SIG-M5 (cell line): ENCODE measurements around the gene POLRMT.
"Not testable (repeated sequence)": the region's sequence is repeated elsewhere in the genome, so short reads cannot be mapped to it uniquely, and the experiment has no call there.

Experiments
- DNase-seq: peaks from one replicate; lab custom pipeline; 2025; lab: John Stamatoyannopoulos, UW

The POLRMT gene

DNA sequence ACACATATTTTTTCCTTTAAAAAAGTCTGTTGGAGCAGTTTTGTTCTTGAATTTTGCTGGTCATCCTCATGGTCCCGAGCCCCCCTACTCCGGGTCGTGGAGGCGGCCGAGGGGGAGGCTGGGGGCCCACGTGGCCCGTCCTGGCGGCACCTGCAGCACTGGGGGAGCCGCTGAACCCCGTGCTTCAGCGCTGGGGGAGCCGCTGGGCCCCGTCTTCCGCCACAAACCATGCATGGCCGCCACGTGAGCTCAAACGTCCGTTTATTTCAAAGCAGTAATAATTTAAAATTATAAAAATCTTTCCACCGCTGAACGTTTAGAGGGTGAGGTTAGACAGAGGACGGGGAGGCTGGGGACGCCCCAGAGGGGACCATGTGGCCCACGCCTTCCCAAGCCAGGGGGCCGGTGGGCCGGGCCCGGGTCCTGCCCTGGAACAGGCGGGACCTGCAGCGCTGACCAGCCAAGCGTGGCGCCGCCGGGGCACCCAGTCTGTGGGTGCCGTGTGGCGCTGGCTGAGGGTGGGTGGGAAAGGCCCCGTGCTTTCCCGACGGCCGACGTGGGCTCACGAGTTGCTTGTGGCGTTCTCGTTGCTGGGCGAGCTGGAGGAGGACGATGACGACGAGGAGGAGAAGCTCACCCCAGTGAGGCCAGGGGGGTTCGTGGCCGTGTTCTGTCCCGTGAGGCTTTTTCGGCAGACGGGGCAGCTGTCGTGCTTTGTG, 14.4 kb upstream of the POLRMT start:
- DNase-seq = no peak

DNA sequence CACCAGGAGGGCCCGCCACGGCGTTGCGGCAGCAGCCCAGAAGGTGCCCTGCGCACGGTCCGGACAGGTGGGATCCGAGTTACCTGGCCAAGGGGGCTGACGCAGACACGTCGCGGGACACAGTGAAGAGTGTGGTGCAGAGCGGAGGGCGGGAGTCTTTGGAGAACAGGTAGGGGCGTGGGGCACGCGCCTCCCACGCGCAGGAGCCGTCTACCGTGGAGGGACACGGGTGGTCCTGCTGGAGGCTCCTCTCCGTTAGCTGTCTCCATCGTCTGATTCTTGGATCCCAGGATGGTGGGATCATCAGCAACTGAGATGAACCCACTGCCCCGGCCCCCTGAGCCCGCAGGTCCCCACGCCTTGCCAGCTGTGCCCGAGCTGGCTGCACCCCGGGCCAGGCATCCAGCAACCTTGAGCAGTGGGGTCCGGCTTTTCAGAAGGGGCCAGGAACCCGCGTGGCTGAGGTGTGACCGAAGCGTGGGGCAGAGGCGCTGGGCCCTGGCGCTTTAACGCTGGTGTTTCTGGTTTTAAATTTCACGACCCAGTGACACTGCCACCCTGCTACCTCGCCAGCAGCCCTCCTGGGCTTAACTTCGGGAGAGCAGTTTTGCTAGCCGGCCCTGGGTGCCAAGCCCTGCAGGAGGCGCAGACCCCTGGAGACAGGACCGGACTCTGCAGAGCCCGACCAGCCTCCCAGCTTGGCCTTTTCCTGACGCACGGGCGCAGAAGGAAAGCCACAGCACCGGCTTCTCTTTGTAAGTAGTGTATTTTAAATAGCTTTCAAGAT, 13.6 kb upstream of the POLRMT start:
- no peak for DNase-seq

DNA sequence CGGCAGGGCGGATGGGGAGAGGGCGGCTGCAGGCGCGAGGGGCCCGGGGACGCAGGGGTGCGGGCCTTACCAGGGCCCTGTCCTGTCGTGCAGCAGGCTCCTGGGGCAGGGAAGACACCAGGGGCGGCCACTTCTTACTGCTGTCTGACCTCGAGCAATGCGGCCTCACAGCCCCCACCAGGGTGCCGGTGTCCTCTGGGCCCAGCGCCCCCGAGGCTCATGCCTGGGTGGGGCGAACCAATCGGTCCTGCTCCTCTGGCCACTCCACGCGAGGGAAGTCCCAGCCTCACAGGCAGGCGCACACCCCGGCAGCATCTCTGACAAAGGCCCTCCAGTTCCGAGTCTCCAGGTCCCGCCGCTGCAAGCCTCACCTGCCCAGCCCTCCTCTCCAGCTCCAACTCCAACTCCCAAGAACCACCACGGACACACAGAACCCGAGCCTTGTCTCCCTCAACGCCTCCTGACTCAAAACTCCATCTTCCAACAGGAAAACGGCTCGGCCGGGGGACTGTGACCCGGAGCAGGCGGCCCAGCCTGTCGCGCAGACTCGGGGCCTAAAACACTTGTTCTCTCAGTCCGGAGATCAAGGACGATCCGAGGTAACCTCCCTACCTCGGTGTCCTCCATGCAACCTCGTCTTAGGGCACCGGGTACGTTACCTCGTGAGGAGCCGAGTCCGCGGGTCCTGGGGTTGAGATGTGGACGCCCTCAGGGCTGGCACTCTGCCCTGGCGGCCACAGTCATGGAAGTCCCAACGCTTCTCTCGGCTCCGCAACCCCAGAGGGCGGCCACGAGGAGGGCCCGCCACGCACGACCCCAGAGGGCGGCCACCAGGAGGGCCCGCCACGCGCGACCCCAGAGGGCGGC, 12.8 kb upstream of the POLRMT start:
- DNase-seq = no peak

DNA sequence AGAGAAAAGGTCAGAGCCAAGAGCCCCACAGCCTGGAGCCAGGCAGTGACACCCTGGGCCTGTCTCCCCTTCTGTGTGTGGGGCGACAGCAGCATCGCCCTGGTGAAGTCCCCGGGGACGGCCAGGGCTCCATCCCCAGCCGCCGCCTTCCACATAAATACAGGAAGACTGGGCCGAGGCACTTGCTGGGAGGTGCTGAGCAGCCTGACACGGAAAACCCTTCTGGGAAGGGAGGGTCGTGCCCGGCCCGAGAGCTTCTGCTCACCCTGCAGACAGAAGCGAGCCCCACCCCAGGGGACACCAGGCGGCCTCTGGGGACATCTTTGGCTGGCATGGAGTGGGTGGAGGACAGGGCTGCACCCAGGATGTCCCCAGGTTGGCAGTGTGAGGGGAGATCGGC, 11.5 kb upstream of the POLRMT start:
- DNase-seq = no peak

DNA sequence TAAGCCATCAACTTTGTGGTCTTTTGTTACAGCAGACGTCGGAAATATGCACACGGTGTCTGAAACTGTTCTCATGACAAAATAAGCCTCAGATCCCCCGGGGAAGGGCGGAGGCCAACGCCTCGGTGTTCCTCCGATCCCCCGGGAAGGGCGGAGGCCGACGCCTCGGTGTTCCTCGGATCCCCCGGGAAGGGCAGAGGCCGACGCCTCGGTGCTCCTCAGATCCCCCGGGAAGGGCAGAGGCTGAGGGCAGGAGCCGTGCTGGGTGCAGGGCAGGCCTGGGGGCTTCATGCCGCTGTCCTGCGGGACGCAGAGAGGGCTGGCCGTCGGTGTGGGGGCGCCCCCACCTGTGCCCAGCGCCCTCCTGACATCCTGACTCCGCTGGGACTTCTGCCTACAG, 11.0 kb upstream of the POLRMT start:
- no peak for DNase-seq

DNA sequence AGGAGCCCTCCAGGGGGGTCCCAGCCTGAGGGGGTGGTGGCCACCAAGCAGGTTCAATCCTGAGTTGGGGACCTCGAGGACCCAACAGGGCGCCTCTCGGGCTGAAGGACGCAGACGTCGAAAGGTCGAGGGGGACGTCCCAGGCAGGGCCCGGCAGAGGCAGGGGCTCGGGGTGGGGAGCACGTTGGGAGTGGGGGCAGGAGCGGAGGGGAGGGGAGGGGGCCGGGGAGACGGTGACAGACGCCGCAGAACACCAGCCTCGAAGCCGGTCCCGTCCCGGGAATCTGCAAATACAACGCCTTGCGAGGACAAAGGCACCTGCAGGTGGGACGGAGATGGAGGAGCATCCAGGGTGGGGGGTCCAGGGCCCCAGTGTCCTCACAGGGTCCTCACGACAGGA, 10.4 kb upstream of the POLRMT start:
- no peak for DNase-seq

DNA sequence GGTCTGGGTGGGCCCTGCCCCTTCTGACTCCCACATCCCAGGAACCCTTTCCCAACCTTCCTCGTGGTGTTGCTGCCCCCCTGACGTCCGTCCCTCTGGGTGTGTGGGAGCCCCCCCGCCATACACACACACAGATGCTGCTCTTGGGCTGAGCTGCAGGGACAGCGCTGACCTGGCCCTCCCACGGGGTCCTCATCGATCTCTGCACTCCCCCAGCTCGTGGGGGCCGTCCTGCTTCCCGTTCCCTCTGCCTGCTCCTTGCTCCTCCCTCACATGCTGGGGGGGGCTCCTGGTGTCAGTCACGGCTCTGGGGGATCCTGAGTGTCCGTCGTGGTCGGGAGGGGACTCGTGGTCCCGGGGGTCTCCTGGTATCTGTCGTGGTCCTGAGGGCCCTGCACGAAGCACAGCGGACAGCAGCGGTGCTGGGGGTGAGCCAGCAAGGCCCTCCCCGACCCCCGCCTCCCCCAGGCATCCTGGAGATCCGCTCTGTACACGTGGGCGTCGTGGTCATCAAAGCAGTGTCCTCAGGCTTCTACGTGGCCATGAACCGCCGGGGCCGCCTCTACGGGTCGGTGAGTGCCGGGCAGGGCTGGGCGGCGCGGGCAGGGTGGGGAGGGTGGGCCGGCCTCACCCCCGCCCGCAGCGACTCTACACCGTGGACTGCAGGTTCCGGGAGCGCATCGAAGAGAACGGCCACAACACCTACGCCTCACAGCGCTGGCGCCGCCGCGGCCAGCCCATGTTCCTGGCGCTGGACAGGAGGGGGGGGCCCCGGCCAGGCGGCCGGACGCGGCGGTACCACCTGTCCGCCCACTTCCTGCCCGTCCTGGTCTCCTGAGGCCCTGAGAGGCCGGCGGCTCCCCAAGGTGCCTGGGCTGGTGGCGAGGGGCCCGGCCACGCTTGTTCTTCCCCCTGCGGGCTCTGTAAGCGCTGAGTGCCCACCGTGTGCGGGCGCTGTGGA, 9.7 kb upstream of the POLRMT start:
- no peak for DNase-seq

DNA sequence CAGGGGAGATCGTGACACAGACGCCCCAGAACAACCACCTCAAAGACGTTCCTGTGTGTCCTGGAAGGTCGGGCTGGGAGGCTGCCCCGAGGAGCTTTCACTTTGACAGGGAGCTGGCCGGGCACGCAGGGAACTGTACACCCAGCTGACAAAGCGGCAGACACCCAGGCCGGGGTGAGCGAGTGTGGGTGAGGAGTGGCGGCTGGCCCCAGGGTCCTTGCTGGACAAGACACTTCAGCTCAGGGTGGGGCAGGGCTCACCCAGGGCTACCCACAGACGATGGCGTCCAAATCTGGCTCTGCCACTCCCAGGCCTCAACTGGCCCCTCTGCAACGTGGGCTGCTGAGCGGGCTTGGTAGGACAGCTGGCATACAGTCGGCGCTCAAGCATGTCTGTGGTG, 8.4 kb upstream of the POLRMT start:
- no peak for DNase-seq

DNA sequence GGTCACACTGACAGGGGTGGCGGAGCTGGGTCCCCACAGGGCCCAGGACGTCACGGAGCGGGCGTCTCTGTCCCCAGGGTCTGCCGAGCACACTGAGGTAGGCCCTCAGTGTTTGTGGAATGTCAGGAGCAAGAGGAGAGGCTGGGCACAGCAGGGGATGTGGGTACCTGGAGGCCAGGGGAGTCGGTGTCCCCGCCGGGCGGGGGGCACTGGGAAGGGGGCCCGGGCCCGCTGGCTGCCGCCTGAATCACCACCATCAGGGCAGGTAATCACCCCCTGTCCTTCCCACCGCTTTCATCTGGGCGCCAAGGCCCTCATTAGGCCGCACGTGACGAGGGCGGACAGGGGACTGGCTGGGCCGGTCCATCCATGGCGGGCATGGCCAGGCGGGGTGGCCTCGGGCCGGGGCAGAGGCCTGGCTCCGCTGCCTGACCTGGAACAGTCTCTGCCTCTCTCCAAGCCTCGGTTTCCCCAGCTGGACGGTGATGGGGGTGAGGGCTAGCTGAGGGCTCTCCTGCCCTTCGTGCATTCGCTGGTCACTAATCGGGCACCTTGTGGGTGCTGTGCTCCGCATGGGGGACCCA, 7.4 kb upstream of the POLRMT start:
- no peak for DNase-seq

DNA sequence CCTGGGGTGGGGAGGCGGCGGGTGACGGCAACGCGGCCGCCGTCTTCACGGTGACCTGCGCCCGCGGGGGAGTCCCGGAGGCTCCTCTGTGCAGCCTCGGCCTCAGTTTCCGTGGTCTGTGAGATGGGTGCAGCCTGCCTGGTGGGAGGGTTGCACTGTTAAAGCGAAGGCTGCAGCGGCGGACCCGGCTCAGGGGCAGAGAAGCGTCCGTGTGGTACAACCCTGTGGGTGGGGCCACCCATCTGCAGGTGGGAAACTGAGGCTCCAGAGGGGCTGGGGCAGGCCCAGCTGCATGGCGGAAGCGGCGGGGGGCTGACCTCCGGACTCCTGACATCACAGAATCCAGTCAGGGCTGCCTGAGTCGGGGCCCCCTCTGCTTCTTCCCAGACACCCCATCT, 6.8 kb upstream of the POLRMT start:
- no peak for DNase-seq

DNA sequence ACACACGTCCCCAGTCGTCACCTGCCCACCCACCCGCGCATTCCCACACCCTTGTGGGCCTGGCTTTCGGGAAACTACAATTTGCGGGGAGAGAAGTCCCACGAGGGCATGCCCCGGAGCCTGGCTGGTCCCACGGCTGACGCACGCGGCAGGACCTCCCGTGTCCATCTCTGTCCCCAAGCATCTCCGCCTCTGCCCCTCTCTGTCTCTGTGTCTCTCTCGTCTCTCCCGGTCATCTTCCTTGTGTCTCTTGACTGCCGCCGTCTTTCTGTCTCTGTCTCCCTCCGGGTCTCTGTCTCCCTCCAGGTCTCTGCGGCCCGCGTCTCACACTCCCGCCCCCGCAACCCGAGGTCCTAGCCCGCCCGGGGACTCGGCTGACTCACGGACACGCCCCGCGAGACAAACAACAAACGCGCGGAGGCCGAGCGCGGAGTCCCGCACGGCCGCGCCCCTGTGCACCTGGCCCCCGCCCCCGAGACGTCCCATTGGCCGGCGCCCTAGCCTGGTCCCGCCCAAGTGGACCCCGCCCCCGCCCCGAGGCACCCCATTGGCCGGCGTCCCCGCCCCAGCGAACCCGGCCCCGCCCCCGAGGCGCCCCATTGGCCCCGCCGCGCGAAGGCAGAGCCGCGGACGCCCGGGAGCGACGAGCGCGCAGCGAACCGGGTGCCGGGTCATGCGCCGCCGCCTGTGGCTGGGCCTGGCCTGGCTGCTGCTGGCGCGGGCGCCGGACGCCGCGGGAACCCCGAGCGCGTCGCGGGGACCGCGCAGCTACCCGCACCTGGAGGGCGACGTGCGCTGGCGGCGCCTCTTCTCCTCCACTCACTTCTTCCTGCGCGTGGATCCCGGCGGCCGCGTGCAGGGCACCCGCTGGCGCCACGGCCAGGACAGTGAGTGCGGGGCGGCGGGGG, 6.2 kb upstream of the POLRMT start, which contains the start of gene FGF22:
Gene FGF22 (plus strand): TSS at position 627 of the 908 bp plus-strand sequence. CDS start 47 bp downstream, at position 674.
- no peak for DNase-seq

DNA sequence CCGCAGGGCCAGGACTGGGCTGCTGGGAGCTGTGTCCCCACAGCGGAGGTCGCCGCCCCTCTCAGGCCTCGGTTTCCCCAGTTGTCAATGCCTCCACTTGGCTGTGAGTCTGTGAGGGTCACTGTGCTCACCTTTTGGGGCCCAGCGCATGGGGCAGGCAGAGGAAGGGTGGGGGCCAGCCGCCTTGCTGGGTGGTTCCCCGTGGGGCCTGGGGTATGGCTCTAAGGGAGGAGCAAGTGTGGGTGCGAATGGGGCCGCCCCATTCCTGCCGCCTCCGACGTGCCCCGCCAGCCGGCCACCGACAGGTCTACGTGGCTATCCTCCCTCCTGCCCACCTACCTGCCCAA, 5.5 kb upstream of the POLRMT start:
- no peak for DNase-seq

DNA sequence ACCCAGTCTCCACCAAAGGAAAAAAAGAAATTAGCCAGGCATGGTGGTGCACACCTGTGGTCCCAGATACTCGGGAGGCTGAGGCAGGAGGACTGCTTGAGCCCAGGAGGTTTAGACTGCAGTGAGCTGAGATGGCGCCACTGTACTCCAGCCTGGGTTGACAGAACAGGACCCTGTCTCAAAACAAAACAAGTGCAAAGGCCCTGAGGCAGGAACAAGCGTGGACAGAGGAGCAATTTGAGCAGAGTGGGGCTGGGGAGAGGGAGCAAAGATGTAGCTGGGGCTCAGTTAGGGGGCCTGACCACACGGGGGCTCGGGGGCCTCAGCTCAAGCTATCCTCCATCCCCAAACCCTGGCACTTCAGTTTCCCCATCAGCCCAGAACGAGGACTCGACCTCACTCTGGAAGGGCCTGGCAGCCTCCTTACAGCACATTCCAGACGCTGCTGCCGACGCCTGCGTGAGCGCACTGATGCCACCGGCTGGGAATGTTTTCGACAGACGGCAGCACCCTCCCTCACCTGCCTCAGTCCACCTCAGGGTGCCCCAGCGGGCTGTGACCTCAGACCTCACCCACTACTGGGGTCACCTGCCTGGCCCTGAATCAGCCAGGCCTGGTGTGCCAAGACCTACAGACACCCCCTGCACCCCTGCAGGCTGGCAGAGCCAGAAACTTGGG, 1.8 kb upstream of the POLRMT start:
- DNase-seq = no peak

DNA sequence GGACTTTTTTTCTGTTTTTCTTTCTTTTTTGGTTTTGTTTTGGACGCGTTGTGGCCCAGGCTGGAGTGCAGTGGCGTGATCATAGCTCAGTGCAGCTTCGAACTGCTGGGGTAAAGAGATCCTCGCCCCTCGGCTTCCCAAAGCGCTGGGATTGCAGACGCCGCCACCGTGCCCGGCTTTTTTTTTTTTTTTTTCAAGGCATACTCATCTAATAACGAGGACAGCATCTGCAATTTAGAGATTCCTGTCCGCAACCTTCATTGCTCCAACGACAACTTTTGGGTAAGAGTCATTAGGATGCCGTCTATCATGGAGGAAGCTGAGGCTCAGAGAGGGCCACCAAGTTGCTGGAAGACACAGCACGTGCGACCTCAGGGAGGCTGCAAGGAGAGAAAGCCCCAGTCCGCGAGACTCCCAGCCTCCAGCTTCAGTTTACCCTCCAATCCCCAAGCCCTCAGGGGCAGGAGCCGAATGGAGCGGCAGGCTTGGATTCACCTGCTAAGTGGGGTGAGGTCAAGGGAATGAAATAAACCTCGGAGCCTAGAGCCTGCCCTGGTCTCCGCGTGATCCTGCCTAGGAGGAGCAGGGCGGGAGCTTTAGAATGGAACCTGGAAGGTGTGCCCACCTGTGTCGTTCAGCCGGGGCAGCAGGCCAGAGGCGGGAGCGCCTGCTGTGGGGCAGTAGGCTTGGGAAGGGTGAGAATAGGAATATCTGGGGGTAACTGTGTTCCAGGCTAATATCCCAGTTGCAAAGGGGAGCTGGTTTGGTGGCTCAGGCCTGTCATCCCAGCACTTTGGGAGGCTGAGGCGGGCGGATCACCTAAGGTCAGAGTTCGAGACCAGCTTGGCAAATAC, 676 bp upstream of the POLRMT start:
- DNase-seq = no peak

DNA sequence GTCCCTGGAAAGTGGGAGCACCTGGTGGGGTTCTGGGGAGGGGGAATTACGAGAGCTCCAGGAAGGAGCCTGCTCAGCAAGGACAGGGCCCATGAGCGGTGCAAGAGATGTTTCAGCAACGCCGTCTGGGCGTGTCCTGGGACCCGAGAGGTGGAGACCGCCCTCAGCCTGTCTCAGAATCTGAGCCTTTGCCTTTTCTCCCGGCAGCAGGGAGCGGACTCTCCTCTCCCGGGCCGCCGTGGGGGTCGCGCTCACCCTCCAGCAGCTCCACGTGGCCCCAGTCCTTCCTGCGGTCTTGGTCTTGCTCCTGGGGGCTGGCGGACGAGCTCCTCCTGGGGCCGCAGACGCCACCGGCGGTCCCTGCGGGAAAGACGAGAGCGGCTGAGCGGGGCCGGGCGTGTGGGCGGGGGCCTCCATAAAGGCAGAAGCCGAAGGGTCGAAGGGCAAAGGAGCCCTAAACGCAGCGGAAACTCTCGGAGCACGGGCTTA, 714 bp downstream of the POLRMT start:
- DNase-seq = no peak

DNA sequence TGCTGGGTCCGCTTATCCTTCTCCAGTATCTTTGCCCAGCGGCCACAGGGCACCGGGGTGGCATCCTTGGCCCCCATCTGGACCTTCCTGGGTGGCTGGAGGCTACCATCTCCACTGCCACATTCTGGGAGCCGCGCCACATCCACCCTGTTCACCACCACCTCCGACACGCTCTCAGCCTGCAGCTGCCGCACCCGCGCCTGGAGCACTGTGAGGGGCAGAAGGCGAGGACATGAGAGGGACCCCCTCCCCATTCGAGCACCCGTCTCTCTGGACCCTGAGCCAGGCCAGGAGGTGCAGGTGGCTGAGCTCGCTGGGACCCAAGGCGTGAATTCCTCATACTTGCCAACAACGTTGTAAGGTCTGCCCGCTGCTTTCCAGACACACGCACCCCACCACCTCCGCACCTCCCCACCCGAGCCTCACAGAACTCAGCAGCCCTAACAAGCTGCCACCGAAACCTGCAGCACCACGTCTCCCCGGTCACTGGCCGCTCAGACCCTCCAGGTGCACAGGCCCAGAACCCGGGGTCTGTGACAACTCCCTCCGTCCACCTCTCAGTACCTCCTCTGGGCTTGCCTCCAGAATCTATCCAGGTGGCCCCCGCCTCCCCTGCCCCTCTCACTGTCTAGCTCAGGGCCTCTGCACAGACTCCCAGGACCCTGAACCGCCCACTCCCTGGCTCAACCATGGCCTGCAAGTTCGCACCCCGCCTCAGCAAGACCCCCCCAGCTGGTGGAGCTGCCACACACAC, 3.2 kb downstream of the POLRMT start:
- DNase-seq = no peak

DNA sequence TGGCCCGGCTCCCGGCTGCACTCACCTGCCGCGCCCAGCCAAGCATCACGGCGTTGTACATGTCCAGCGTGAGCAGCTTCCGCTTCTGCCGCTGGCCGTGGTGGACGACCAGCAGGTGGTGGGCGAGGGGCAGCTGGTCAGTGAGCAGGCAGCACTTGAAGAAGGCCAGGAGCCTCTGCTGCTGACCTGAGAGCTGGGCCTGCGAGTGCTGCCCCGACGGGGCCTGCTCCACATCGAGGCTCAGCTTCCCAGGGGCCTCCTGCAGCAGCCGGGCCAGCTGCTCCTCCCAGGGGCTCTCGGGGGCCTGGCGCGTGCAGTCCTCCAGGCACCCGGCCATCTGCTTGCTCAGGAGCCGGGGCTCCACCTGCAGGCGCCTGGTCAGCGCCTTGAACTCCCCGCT, 3.8 kb downstream of the POLRMT start:
- DNase-seq = not testable (repeated sequence)

DNA sequence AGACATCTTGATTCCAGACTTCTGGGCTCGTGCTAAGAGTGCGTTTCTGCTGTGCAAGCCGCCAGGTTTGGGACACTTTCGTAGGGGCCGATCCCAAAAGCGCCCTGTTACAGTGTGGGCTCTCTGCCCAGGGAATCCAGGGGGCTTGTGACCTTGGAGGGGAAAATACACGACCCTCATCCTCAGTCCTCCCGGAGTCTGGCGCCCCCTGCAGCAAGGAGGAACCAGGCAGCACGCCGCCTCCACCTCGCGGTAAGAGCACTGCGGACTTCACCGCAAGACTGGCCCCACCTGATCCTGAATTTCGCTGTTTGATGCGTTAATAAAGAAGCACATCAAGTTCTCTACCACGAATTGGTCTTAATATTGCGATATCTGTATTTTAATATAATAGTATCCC, 5.2 kb downstream of the POLRMT start:
- DNase-seq = no peak
